Breast epithelium (tissue), 4 donors: Measurements from ENCODE around the gene PLEKHS1. TPM values are rescaled to one million over a fixed set of nuclear protein-coding genes. Genes with fewer than 3 reads are reported as not detected.

ENCODE experiments used
- DNase-seq, 2 donors: peaks; one replicate each; pipeline ENCODE4 v3.0.0-alpha.2; 2019; ENCODE audit warnings: low spot score in 2 of 2
- H3K27ac ChIP-seq, 2 donors: fragments of 200-600 bp; sonication (generic) in 1 of 2; one replicate each; pipeline ENCODE4 v1.5.1; 2016 to 2019; ENCODE audit warnings: mild to moderate bottlenecking in 1 of 2
- H3K27me3 ChIP-seq, 2 donors: fragments of 200-600 bp; sonication (generic) in 1 of 2; one replicate each; pipeline versions ENCODE4 v1.5.1 to v1.6.0; 2017 to 2019; ENCODE audit warnings: control low read depth in 1 of 2, mild to moderate bottlenecking in 1 of 2
- H3K36me3 ChIP-seq: fragments of 200-600 bp; one replicate; pipeline ENCODE4 v1.5.1; 2019
- H3K4me1 ChIP-seq, 2 donors: fragments of 200-600 bp; sonication (generic); one replicate each; pipeline ENCODE4 v1.5.1; 2016 to 2019; ENCODE audit warnings: control low read depth in 1 of 2
- H3K4me3 ChIP-seq, 3 donors: fragments of 200-600 bp; sonication (generic); 1 replicate in 2 of 3; 2 replicates in 1 of 3; pipeline ENCODE4 v1.5.1; 2016 to 2019; ENCODE audit warnings: mild to moderate bottlenecking in 3 of 3, moderate library complexity in 2 of 3
- H3K9me3 ChIP-seq, 2 donors: fragments of 200-600 bp; sonication (generic) in 1 of 2; one replicate each; pipeline ENCODE4 v1.5.1; 2016 to 2019; ENCODE audit warnings: control low read depth in 1 of 2
- CTCF ChIP-seq, 3 donors: fragments of 450-650 bp; IDR thresholded peaks; one replicate each; pipeline ENCODE4 v1.5.1; 2016 to 2017; ENCODE audit warnings: antibody characterized with exemption in 3 of 3, mild to moderate bottlenecking in 3 of 3, moderate library complexity in 3 of 3
- POLR2A ChIP-seq: fragments of 450-650 bp; IDR thresholded peaks from one replicate; pipeline ENCODE4 v1.6.1; 2016; ENCODE audit warnings: antibody characterized with exemption, mild to moderate bottlenecking, moderate library complexity
- POLR2AphosphoS5 ChIP-seq, 3 donors: sonication (generic); formaldehyde crosslinking; IDR thresholded peaks; one replicate each; pipeline ENCODE4 v1.6.1; 2017; ENCODE audit warnings: antibody characterized with exemption in 3 of 3
- intact Hi-C: fragments of 100-400 bp; cut with DNase I; formaldehyde crosslinking; loops from one replicate; pipeline ENCODE4 v1.15.1; 2023; ENCODE audit warnings: low total_unique reads
- total RNA-seq, 3 donors: library from RNA; depleted of rRNA; stranded (reverse); fragments of >200 nt; gene quantifications; one replicate each; pipeline ENCODE4 v1.1.0, GENCODE V29; 2016

Gene PLEKHS1
- 10 to 100 TPM in 2 of 3 donors, not detected in 1; 23.6 to 30.0 TPM for total RNA-seq

GRCh38 chr10:113751181-113751732, at the start of gene PLEKHS1:
TSS of gene PLEKHS1 (plus strand) at chr10:113751682. CDS start at chr10:113755278, 3,596 bp downstream.
- Histone ChIP-seq H3K27me3 (no peaks in the 10 kb centered on the region), H3K36me3 (no peaks in the 10 kb centered on the region), H3K4me3 (peak within 1 kb of the TSS in 2 of 3 donors; percentile 42 to 58), H3K9me3 (no peaks in the 10 kb centered on the region), H3K4me1 (no peaks in the 10 kb centered on the region), H3K27ac (peak within 1 kb of the TSS; percentile 71 to 84)
- peak in 1 of 2 donors; percentile 75 for DNase-seq
- no peak for TF ChIP-seq POLR2A
- peak in 1 of 3 donors; percentile 59 for TF ChIP-seq POLR2AphosphoS5 (IDR thresholded peaks at IDR 0.05)
- intact Hi-C loops = no loop called here

- no peak for DNase-seq
- Histone ChIP-seq H3K27ac (no peak overlapping the region), H3K36me3 (no peaks in the 10 kb centered on the region), H3K4me3 (no peak overlapping the region), H3K27me3 (no peaks in the 10 kb centered on the region), H3K9me3 (no peaks in the 10 kb centered on the region), H3K4me1 (peaks cover 0 to 8% of the 10 kb centered on the region in 2 donors)
- TF ChIP-seq CTCF (IDR thresholded peaks at IDR 0.05) = peak; percentile 32 to 57 (median 47)
- TF ChIP-seq POLR2AphosphoS5 (IDR thresholded peaks at IDR 0.05) = no peak
- no peak for TF ChIP-seq POLR2A
- intact Hi-C loops = no loop called here
These were observed 46.7 kb upstream of the PLEKHS1 start for GRCh38 chr10:113704637-113705343.

GRCh38 chr10:113705344-113705652, 46.2 kb upstream of the PLEKHS1 start:
- Histone ChIP-seq H3K4me3 (no peak overlapping the region), H3K4me1 (peaks cover 0 to 8% of the 10 kb centered on the region in 2 donors), H3K27ac (no peak overlapping the region), H3K36me3 (no peaks in the 10 kb centered on the region), H3K9me3 (no peaks in the 10 kb centered on the region), H3K27me3 (no peaks in the 10 kb centered on the region)
- intact Hi-C loops = no loop called here
- TF ChIP-seq CTCF (IDR thresholded peaks at IDR 0.05) = no peak
- DNase-seq = no peak

- Histone ChIP-seq H3K27me3 (no peaks in the 10 kb centered on the region), H3K4me3 (no peak overlapping the region), H3K36me3 (no peaks in the 10 kb centered on the region), H3K9me3 (no peaks in the 10 kb centered on the region), H3K4me1 (peaks cover 0 to 8% of the 10 kb centered on the region in 2 donors), H3K27ac (no peak overlapping the region)
- DNase-seq = no peak
- TF ChIP-seq POLR2A (no peak), POLR2AphosphoS5 (IDR thresholded peaks at IDR 0.05) (no peak), CTCF (IDR thresholded peaks at IDR 0.05) (no peak)
- intact Hi-C loops = no loop called here
These were observed 44.9 kb upstream of the PLEKHS1 start for GRCh38 chr10:113706623-113707022.

GRCh38 chr10:113708640-113709039, 42.8 kb upstream of the PLEKHS1 start:
- intact Hi-C loops = no loop called here
- TF ChIP-seq POLR2A (no peak), POLR2AphosphoS5 (IDR thresholded peaks at IDR 0.05) (no peak), CTCF (IDR thresholded peaks at IDR 0.05) (no peak)
- H3K27ac ChIP-seq = no peak overlapping the region
- no peaks in the 10 kb centered on the region for H3K27me3 ChIP-seq
- H3K4me1 ChIP-seq = peaks cover 0 to 8% of the 10 kb centered on the region in 2 donors
- no peak overlapping the region for H3K4me3 ChIP-seq
- H3K9me3 ChIP-seq = no peaks in the 10 kb centered on the region
- no peak for DNase-seq
- H3K36me3 ChIP-seq = no peaks in the 10 kb centered on the region
